HG02885 (cell line): ENCODE measurements around the gene NR5A1.
A peak's percentile ranks its signal among the peaks of the same experiment; 100 is the strongest.

Experiments used
- ATAC-seq: cut with Tn5 transposase; IDR thresholded peaks from one replicate; pipeline ENCODE4 v1.9.1; 2021; ENCODE audit warnings: mild to moderate bottlenecking; ENCODE audit not compliant: unreplicated experiment, poor library complexity

The NR5A1 gene

DNA sequence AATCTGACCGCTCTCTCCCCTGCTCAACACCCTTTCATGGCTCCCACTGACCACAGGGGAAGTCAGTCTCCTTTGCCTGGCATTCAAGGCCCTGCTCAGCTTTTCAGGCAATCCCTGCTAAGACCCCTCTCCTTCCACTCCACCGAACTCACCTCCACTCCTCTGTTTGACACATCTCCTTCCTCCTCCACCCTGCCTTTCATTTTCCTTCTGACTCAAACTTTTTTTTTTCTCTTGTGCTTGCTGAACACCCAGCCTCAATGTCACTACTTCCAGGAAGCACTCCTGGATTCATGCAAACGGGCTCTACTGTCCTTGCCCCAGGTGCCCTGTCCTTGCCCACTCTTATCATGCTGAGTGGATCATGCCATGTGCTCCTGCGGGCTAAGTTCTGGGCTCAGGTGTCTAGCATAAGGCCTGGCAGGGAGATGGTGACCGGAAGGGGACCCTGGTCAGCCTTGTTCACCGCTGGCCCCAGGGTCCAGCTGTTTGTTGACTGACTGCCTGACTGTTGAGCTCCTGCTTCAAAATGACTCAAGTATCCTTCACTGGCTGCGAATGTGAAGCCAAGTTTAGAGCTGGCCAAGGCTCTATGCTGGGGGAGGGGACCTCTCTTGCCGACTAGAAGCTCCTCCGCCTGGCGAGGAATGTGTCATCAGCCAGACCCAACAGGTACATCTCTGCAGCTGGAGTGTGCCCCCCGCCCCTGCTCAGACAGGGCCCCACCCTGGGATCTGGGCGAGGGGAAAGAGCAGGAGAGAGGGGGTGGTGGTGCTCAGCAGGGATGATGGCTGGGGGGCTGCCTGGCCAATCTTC lies 6.2 kb downstream of the NR5A1 start:
- no peak for ATAC-seq

GRCh38 chr9:124500028-124500795 lies 7.0 kb downstream of the NR5A1 start:
- no peak for ATAC-seq

DNA sequence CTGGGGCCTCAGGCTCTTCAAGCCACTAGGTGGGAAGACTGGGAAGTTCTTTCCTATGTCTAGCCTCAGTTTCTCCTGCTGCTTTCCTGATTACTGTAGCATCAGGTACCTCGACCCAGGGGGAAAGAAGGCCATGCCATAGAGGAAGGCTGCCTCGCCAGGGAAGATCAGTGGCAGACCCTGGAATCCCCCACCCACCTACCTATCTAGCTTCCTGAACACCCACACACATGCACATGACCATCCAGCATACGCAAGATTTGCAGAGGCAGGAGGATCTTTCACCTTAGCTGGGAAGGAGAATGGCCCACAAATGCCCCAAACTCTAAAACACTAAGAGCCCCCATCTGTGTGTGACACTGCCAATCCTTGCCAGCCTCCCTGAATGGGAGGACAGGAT lies 8.0 kb downstream of the NR5A1 start:
- ATAC-seq = no peak

DNA sequence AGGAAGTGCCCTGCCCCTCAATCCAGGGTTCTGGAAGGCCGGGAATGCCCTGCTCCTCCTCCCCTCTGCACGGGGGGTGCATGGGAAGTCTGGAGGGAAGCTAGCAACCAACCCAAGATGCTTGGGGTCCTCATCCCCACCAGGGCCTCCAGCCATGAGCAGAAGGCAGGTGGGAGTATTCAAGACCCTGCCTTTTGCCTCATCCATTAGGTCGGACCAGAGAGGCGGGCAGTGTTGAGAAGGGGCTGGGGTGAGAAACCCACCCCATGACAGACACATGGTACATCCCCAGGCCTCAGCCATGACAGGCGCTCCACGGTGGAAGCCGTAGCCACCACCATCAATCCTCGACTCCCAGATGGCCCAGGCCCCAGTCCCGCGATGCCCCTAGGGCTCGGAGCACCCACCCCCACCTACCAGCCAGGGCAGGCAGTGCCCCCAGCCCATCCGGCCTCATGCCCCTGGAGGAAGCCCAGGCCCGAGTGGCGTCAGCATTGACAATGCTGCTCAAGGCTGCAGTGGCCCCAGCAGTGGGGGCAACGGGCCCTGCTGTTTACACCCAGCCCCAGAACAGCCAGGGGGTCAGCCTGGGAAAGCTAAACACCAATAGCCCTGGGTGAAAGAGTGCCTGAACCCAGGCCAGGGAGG lies 8.6 kb downstream of the NR5A1 start:
- no peak for ATAC-seq

DNA sequence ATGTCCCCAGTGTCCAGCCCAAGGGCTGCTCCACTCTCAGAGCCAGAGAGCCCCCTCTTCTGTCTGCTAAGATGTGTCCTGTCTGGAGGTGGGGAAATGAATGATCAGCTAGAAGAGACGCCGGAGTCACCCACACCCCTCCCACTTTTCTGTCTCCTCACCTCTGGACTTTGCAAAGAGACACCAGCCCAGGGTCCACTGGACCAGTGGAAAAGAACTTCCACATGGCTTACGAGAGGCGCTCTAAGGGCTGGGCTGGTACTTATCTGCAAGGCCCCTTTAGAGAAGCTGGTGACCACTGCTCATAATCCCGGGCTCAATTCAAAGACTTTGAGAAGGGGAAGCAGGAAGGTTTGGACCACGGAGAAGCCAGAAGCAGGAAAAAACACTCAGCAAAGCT lies 9.2 kb downstream of the NR5A1 start:
- no peak for ATAC-seq

DNA sequence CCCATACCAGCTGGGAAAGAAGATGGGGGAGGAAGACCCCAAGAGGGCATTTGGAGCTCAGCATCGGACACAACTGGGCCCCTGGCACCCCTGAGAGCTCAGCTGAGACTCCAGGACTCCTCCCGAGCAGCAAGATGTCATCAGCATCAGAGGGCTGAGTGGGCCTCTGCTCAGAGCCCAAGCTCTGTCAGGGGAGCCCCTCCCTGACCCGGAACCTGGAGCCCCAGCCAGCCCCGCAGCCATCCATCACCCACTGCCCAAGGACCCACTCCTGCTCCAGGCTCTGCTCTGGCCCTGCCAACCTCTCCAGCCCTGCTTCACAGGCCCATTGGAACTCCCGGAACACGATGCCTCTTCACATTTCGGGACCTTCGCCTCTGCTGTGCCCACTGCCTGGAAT lies 9.8 kb downstream of the NR5A1 start:
- ATAC-seq = no peak

DNA sequence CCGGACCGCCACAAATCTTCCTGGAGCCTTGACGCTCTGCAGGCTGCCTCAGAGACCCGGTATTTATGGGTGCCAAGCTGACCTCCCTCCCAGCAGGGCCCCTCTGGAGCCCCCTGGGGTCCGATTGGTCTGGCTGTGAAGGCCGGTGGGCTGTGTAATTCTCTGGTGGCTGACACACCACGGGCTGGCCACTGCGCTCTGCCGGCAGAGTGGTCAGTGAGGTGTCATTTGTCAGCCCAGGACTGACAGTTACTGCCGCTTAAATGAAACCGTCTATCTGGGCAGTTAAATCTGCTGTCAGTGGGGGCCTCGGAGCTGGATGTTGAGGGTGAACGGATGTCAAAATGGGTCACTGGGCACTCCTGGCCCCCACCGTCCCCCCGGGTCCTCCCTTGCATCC lies 10.7 kb downstream of the NR5A1 start:
- ATAC-seq = no peak

GRCh38 chr9:124496075-124496449 lies 11.1 kb downstream of the NR5A1 start:
- no peak for ATAC-seq

DNA sequence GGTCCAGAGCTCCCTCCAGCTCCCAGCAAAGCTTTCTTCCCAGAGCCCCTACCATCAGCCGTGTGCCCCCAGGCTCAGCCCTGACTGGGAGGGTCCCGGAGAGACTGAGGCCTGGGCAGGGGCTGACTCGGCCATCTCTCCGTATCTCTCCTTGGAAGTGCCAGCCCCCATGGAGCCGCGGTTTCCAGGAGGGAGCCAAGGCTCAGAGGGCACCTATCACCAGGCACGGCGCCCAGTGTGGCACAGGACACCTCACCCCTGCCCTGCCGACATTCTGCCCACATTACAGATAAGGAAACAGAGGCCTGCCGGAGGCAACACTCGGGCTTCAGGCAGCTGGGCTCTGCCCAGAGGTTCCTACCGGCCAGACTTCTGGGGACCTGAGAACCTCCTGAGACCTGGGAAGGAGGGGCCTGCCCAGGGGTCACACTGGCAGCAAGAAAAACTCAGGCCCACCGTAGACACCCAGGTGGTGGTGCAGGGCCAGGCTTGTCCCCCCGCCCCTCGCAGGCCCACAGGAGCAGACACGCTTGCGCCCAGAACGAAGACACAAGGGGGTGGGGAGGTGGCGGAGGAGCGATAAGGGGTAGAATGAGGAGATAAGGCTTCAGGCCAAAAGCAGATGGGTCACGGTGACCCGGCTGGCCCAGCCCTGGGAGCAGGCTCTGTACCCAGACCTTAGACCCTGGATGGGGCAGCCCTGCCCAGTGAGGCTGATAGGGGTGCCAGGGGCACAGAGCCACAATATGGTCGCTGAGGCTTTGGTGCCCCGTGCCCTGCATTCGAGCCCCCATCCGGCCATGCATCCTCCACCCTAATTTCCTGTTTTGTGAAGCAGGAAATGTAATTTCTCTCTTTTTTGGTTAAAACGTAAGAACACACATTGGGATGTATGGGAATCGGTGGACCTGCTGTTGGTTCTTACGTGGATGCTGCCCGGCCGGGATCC lies 11.8 kb downstream of the NR5A1 start:
- ATAC-seq = no peak

DNA sequence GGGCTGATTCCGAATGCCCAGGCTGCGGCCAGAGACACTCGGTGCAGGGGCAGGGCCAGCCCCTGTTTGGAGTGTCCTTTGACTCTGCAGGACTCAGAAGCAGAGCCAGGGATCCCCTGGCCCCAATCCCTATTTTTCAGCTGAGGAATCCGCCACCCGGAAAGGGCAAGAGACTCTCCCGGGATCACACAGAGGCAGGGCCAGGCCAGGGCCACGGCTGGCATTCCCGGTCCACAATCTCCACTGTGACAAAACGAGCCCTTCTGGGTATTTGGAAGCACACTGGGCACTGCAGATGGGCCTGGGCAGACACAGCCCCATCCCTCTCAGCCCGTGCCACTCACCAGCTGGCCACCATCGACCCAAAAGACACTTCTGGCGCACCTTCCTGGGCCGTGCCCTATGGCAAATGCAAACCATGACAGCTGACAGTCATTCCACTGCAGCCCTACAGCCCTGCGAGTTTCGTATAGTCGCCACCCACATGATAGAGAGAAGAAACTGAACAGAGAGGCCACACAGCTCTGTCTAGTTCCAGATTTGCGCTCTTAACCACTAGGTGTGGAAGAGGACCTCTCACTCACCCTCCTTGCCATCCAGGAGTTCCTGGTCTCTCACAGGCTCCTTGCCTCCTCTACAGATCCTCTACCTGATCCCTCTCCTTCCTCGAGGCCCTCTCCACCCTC lies 13.3 kb downstream of the NR5A1 start:
- ATAC-seq = peak; percentile 79

DNA sequence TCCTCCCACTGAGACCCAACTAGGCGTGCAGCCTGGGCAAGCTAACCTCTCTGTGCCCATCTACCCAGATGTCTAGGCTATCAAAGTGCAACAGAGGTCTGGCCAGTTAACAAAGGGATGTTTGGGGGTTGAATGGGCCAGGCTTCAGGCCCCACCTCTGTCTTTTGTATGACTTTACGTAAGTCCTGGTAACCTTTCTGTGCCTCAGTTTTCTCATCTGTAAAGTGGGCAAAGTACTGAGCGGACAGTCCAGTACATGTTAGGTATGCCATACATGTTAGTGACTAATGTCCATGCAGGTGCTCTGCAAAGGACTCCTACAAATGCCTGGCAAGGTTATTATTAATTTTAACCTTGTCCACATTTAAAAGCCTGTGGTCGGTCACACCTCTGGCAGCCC lies 14.0 kb downstream of the NR5A1 start:
- no peak for ATAC-seq

GRCh38 chr9:124492818-124493217 lies 14.4 kb downstream of the NR5A1 start:
- no peak for ATAC-seq

DNA sequence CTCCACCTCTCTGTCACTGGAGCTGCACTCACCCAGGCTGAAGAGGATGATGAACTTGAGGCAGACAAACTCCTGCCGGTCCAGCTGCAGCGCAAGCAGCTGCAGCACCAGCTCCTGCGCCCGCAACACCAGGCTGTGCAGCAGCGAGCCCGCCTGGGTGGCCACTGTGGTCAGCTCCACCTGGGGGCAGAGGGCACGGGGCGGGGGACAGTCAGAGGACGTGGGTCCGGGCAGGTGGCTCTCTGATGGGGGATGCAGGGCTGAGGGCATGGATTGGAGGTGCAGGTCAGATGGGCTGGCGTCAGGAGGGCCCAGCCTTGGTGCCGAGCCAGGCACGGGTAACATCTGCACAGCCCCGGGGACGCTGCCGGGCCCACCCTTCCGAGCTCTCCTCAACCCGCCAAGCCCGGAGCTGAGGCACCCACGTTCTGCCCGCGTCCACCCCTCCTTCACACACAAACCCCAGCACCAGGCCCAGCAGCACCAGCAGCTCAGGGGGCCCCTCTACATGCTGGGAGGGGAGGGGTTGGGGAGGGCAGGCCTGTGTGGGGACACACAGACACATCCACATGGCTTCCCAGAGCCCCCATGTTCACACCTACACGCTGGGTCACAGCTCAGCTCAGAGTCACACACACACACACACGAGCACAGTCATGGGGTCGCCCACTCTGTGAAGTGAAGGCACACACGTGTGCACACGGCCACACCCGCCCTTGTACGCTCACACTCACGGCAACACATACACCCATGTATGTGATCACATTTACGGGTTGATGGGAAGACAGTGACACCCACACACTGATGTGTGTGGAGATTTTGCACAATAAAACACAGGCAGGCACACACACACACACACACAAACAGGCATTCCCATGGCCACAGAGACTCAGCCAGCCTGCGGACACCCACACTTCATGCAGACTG lies 15.9 kb downstream of the NR5A1 start:
- no peak for ATAC-seq

DNA sequence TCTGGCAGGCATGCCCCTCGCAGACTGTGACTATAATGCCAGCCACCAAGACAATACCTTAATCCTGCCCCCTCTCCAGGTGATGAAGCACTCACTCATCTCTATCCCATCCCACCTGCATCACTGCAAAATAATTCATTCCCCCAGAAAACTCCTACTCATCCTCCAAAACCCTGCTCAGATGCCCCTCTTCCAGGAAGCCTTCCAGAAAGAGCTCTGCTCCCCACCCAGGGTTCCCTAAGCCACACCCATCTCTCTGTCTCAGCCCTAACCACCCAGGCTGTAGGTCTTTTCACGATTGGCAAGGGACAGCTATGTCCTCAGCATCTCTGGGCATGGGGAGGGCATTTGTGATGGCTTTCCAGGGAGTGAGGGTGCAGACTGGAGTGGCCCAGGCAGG lies 17.2 kb downstream of the NR5A1 start:
- no peak for ATAC-seq

- no peak for ATAC-seq
Measured at GRCh38 chr9:124489222-124489621, 18.0 kb downstream of the NR5A1 start.

GRCh38 chr9:124488641-124489210 lies 18.5 kb downstream of the NR5A1 start:
- ATAC-seq = no peak

GRCh38 chr9:124487260-124488182 lies 19.7 kb downstream of the NR5A1 start:
- ATAC-seq = no peak
